Measurements from ENCODE around the gene LIF.
A peak's percentile ranks its signal among the peaks of the same experiment; 100 is the strongest.

LIF gene

DNA sequence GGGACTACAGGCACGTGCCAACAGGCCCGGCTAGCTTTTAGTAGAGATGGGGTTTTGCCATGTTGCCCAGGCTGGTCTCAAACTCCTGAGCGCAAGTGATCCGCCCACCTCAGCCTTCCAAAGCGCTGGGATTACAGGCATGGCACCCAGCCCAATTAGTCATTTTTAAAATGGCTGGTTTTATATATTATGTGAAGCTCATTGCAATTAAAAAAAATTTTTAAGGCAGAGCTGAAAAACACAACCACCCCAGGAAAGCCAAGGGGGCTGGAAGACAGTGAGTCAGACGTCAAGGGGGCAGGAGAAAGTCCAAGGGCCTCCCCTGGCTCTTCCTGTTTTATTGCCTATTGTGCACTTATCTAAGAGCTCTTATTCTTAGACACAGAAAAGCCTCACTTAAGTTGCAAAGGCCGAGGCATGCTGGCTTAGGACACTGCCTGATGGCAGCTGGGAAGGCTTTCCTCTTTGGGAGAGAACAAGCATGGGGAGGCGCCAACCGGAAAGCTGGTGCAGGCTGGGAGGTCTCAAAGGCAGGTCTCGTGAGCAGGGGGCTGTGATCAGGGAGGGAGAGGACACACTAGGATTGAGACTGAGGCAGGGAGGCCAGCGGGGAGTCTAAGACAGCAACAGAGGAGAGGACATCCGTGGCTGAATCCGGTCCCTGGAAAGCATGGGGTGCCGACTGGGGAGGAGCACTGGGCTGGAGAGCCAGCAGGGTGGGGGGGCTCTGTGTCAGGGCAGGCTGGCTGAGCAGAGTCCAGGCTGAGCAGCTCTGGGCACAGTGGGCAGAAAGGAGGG, 31.2 kb upstream of the LIF start:
- H3K36me3 ChIP-seq (ENCODE audit: insufficient read depth, low read length) = no peaks in the 10 kb centered on the region
- H2AFZ ChIP-seq (ENCODE audit: low read length) = no peak overlapping the region
- no peaks in the 10 kb centered on the region for H3K9me3 ChIP-seq (ENCODE audit: insufficient read depth, low read depth, low read length)
- H3K79me2 ChIP-seq (ENCODE audit: insufficient read depth, low read length) = no peaks in the 10 kb centered on the region
- H3K27me3 ChIP-seq (ENCODE audit: insufficient read depth, low read length, poor library complexity, severe bottlenecking) = no peaks in the 10 kb centered on the region
- H3K4me1 ChIP-seq (ENCODE audit: insufficient read depth, low read length, poor library complexity, severe bottlenecking) = peaks cover 23% of the 10 kb centered on the region
- TF ChIP-seq, protein P1, sequence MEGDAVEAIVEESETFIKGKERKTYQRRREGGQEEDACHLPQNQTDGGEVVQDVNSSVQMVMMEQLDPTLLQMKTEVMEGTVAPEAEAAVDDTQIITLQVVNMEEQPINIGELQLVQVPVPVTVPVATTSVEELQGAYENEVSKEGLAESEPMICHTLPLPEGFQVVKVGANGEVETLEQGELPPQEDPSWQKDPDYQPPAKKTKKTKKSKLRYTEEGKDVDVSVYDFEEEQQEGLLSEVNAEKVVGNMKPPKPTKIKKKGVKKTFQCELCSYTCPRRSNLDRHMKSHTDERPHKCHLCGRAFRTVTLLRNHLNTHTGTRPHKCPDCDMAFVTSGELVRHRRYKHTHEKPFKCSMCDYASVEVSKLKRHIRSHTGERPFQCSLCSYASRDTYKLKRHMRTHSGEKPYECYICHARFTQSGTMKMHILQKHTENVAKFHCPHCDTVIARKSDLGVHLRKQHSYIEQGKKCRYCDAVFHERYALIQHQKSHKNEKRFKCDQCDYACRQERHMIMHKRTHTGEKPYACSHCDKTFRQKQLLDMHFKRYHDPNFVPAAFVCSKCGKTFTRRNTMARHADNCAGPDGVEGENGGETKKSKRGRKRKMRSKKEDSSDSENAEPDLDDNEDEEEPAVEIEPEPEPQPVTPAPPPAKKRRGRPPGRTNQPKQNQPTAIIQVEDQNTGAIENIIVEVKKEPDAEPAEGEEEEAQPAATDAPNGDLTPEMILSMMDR (conservative IDR thresholded peaks at IDR 0.05; ENCODE audit: low read length) = no peak
- no peak for TF ChIP-seq EZH2phosphoT487 (IDR thresholded peaks at IDR 0.05; ENCODE audit: borderline replicate concordance)
- H3K9ac ChIP-seq (ENCODE audit: low read depth, low read length, poor library complexity, severe bottlenecking) = peak overlapping the region; percentile 70
- no peaks in the 10 kb centered on the region for H3K9me2 ChIP-seq (replicated peaks; ENCODE audit: low read depth, low read length)
- H4K20me1 ChIP-seq (ENCODE audit: insufficient read depth, low read length, poor library complexity, severe bottlenecking) = no peaks in the 10 kb centered on the region
- H3F3A ChIP-seq (ENCODE audit: low read depth) = no peaks in the 10 kb centered on the region
- no peak overlapping the region for H3K4me3 ChIP-seq (ENCODE audit: low read length, poor library complexity, severe bottlenecking)
- H3K4me2 ChIP-seq (ENCODE audit: low read depth, low read length, poor library complexity, severe bottlenecking) = peak overlapping the region; percentile 49

DNA sequence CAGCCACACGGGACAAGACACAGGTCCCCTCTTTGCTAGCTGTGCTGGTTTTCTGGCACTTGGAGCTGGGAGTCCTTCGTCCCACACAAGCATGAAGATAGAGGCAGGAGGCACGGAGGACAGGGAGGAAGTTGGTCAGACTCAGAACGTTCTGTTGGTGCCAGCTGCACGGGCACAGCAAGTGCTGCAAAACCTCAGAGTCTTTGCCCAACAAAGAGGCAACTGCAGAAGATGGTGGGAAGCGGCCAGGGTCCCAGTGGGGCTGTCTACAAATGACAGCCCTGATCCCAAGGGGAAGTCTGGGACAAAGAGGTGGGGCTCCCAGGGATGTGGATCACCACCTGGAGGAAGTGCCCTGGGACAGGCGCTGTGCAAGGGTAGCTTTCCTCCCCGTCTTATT, 29.5 kb upstream of the LIF start:
- Histone ChIP-seq H3K9me3 (ENCODE audit: insufficient read depth, low read depth, low read length) (no peaks in the 10 kb centered on the region), H3K9me2 (replicated peaks; ENCODE audit: low read depth, low read length) (no peaks in the 10 kb centered on the region), H3K27me3 (ENCODE audit: insufficient read depth, low read length, poor library complexity, severe bottlenecking) (no peaks in the 10 kb centered on the region), H3K4me1 (ENCODE audit: insufficient read depth, low read length, poor library complexity, severe bottlenecking) (peaks cover 15% of the 10 kb centered on the region), H2AFZ (ENCODE audit: low read length) (no peak overlapping the region), H4K20me1 (ENCODE audit: insufficient read depth, low read length, poor library complexity, severe bottlenecking) (no peaks in the 10 kb centered on the region), H3K36me3 (ENCODE audit: insufficient read depth, low read length) (no peaks in the 10 kb centered on the region), H3F3A (ENCODE audit: low read depth) (no peaks in the 10 kb centered on the region), H3K79me2 (ENCODE audit: insufficient read depth, low read length) (no peaks in the 10 kb centered on the region), H3K4me3 (ENCODE audit: low read length, poor library complexity, severe bottlenecking) (no peak overlapping the region), H3K4me2 (ENCODE audit: low read depth, low read length, poor library complexity, severe bottlenecking) (no peak overlapping the region), H3K9ac (ENCODE audit: low read depth, low read length, poor library complexity, severe bottlenecking) (no peak overlapping the region)
- TF ChIP-seq EZH2phosphoT487 (IDR thresholded peaks at IDR 0.05; ENCODE audit: borderline replicate concordance) = no peak
- TF ChIP-seq, protein P1 (conservative IDR thresholded peaks at IDR 0.05; ENCODE audit: low read length) = no peak

DNA sequence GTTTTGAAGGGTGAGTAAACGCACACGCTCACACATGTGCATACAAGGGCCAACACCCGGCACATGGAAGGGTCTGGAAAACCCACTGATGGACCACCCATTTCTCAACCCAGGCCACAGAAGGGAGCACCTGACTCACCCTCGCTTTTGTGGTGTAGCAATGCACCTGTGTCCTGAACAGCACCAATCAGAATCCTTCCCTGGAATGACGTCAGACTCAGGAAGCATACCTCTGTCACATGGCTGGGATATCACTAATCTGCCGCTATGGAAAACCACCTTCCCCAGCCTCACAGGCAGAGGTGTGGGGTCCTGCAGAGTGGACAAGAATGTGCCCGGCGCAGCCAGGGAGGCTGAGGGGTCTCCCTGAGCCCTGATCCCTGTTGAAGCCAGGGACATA, 29.1 kb upstream of the LIF start:
- Histone ChIP-seq H3K4me1 (ENCODE audit: insufficient read depth, low read length, poor library complexity, severe bottlenecking) (peaks cover 15% of the 10 kb centered on the region), H2AFZ (ENCODE audit: low read length) (no peak overlapping the region)

More for the DNA sequence above, 29.1 kb upstream of the LIF start:
- Histone ChIP-seq H3K4me3 (ENCODE audit: low read length, poor library complexity, severe bottlenecking) (no peak overlapping the region), H3K27me3 (ENCODE audit: insufficient read depth, low read length, poor library complexity, severe bottlenecking) (no peaks in the 10 kb centered on the region), H3K4me2 (ENCODE audit: low read depth, low read length, poor library complexity, severe bottlenecking) (no peak overlapping the region), H3F3A (ENCODE audit: low read depth) (no peaks in the 10 kb centered on the region), H3K9me2 (replicated peaks; ENCODE audit: low read depth, low read length) (no peaks in the 10 kb centered on the region), H3K79me2 (ENCODE audit: insufficient read depth, low read length) (no peaks in the 10 kb centered on the region), H4K20me1 (ENCODE audit: insufficient read depth, low read length, poor library complexity, severe bottlenecking) (no peaks in the 10 kb centered on the region), H3K36me3 (ENCODE audit: insufficient read depth, low read length) (no peaks in the 10 kb centered on the region), H3K9me3 (ENCODE audit: insufficient read depth, low read depth, low read length) (no peaks in the 10 kb centered on the region), H3K9ac (ENCODE audit: low read depth, low read length, poor library complexity, severe bottlenecking) (no peak overlapping the region)
- TF ChIP-seq, protein P1 (conservative IDR thresholded peaks at IDR 0.05; ENCODE audit: low read length) = no peak
- no peak for TF ChIP-seq EZH2phosphoT487 (IDR thresholded peaks at IDR 0.05; ENCODE audit: borderline replicate concordance)
